ENCODE results near the gene WAC. TPM values are rescaled to one million over a fixed set of nuclear protein-coding genes. Genes with fewer than 3 reads are reported as not detected.

The WAC gene
- polyA plus RNA-seq, 1 donor from 2014 or later = 63.9 TPM

GRCh38 chr10:28668363-28669226, 135.7 kb downstream of the WAC start:
- peak overlapping the region; percentile 10 for H3K9ac ChIP-seq (ENCODE audit: low read length)
- H2AFZ ChIP-seq (ENCODE audit: low read depth, low read length) = no peak overlapping the region
- no peaks in the 10 kb centered on the region for H3F3A ChIP-seq (ENCODE audit: insufficient read depth, low read length, poor library complexity, severe bottlenecking)
- TF ChIP-seq, protein P1, sequence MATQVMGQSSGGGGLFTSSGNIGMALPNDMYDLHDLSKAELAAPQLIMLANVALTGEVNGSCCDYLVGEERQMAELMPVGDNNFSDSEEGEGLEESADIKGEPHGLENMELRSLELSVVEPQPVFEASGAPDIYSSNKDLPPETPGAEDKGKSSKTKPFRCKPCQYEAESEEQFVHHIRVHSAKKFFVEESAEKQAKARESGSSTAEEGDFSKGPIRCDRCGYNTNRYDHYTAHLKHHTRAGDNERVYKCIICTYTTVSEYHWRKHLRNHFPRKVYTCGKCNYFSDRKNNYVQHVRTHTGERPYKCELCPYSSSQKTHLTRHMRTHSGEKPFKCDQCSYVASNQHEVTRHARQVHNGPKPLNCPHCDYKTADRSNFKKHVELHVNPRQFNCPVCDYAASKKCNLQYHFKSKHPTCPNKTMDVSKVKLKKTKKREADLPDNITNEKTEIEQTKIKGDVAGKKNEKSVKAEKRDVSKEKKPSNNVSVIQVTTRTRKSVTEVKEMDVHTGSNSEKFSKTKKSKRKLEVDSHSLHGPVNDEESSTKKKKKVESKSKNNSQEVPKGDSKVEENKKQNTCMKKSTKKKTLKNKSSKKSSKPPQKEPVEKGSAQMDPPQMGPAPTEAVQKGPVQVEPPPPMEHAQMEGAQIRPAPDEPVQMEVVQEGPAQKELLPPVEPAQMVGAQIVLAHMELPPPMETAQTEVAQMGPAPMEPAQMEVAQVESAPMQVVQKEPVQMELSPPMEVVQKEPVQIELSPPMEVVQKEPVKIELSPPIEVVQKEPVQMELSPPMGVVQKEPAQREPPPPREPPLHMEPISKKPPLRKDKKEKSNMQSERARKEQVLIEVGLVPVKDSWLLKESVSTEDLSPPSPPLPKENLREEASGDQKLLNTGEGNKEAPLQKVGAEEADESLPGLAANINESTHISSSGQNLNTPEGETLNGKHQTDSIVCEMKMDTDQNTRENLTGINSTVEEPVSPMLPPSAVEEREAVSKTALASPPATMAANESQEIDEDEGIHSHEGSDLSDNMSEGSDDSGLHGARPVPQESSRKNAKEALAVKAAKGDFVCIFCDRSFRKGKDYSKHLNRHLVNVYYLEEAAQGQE (IDR thresholded peaks at IDR 0.05; ENCODE audit: borderline replicate concordance) = no peak
- TF ChIP-seq POLR2AphosphoS5 (IDR thresholded peaks at IDR 0.05) (peak; percentile 31), EP300 (conservative IDR thresholded peaks at IDR 0.05; ENCODE audit: poor library complexity, severe bottlenecking) (no peak), SMC3 (conservative IDR thresholded peaks at IDR 0.05; ENCODE audit: poor library complexity) (no peak)
- no peaks in the 10 kb centered on the region for H3K9me3 ChIP-seq (ENCODE audit: low read length)
- H3K27ac ChIP-seq (ENCODE audit: low read length) = no peak overlapping the region
- peak overlapping the region; percentile 66 for H3K4me3 ChIP-seq (ENCODE audit: low read length)
- H3K4me2 ChIP-seq (ENCODE audit: low read length) = peak overlapping the region; percentile 91
- no peaks in the 10 kb centered on the region for H3K9me2 ChIP-seq (ENCODE audit: insufficient read depth, low read length)
- no peaks in the 10 kb centered on the region for H4K20me1 ChIP-seq (ENCODE audit: insufficient read depth)
- no peaks in the 10 kb centered on the region for H3K79me2 ChIP-seq (replicated peaks; ENCODE audit: insufficient read depth, low read length)
- H3K27me3 ChIP-seq (ENCODE audit: insufficient read depth, low read depth, low read length) = peaks cover 63% of the 10 kb centered on the region
- no peaks in the 10 kb centered on the region for H3K36me3 ChIP-seq (ENCODE audit: insufficient read depth, low read length)

- TF ChIP-seq CTCF (IDR thresholded peaks at IDR 0.05; ENCODE audit: poor library complexity, severe bottlenecking) = no peak
- peaks cover 69% of the 10 kb centered on the region for H3K27me3 ChIP-seq (ENCODE audit: insufficient read depth, low read depth, low read length)
- H3K9ac ChIP-seq (ENCODE audit: low read length) = peak overlapping the region; percentile 10
- H3K4me3 ChIP-seq (ENCODE audit: low read length) = peak overlapping the region; percentile 66
- H3F3A ChIP-seq (ENCODE audit: insufficient read depth, low read length, poor library complexity, severe bottlenecking) = no peaks in the 10 kb centered on the region
- no peak overlapping the region for H2AFZ ChIP-seq (ENCODE audit: low read depth, low read length)
- H3K36me3 ChIP-seq (ENCODE audit: insufficient read depth, low read length) = no peaks in the 10 kb centered on the region
- no peaks in the 10 kb centered on the region for H4K20me1 ChIP-seq (ENCODE audit: insufficient read depth)
- H3K4me2 ChIP-seq (ENCODE audit: low read length) = peak overlapping the region; percentile 91
- H3K27ac ChIP-seq (ENCODE audit: low read length) = no peak overlapping the region
- no peaks in the 10 kb centered on the region for H3K79me2 ChIP-seq (replicated peaks; ENCODE audit: insufficient read depth, low read length)
- no peaks in the 10 kb centered on the region for H3K9me2 ChIP-seq (ENCODE audit: insufficient read depth, low read length)
- no peaks in the 10 kb centered on the region for H3K9me3 ChIP-seq (ENCODE audit: low read length)
These were observed 136.6 kb downstream of the WAC start for GRCh38 chr10:28669227-28670173.

Small RNAs within 50 kb of the gene (small RNA-seq; reads per million reads assigned to genes)
- 0 reads per million in 3 experiments for gene RNU4ATAC6P
- 0.03 to 0.33 (median 0.13) reads per million in 3 experiments for gene RNU6-1067P

Other genes starting within 250 kb of the WAC start
- gene MPP7, start 230.1 kb upstream of the WAC start, polyA plus RNA-seq = 3.7 and 6.1 TPM in 2 replicates
- 0.54 and 1.6 TPM in 2 replicates for gene BAMBI, start 144.4 kb downstream of the WAC start, polyA plus RNA-seq